Choroid plexus epithelial cell (primary cell): ENCODE measurements around the gene KLF7.

Experiments used
- DNase-seq: peaks from one replicate; pipeline ENCODE4 v3.0.0-alpha.2; 2010; ENCODE audit warnings: low read depth
- H3K4me3 ChIP-seq: 2 replicates; pipeline ENCODE4 v1.5.1; 2011; ENCODE audit warnings: low read depth, mild to moderate bottlenecking, control low read depth, low read length, moderate library complexity
- TF ChIP-seq, protein P1 (sequence below): conservative IDR thresholded peaks from 2 replicates; pipeline ENCODE4 v1.5.1; 2011; ENCODE audit warnings: low read depth, mild to moderate bottlenecking, control low read depth, inconsistent platforms, low read length, moderate library complexity

KLF7 gene

DNA sequence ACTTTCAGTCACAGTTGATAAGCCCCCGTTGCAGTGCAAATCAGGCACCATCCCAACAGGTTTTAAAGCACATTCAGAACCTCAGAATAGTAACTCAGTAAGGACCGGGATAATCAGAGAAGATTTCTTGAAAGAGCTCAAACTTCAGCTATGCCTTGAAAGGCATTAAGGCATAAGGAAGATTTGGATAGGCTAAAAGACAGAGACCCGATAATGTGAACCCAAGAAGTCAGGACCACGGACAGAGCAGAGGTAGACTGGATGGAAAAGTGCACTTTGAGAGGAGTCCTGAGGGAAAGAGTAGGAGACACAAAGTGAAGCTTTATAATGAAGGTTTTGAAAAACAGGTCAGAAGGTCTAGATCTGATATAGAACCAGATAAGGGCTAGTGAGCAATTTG is 36.9 kb upstream of the KLF7 start:
- TF ChIP-seq, protein P1, sequence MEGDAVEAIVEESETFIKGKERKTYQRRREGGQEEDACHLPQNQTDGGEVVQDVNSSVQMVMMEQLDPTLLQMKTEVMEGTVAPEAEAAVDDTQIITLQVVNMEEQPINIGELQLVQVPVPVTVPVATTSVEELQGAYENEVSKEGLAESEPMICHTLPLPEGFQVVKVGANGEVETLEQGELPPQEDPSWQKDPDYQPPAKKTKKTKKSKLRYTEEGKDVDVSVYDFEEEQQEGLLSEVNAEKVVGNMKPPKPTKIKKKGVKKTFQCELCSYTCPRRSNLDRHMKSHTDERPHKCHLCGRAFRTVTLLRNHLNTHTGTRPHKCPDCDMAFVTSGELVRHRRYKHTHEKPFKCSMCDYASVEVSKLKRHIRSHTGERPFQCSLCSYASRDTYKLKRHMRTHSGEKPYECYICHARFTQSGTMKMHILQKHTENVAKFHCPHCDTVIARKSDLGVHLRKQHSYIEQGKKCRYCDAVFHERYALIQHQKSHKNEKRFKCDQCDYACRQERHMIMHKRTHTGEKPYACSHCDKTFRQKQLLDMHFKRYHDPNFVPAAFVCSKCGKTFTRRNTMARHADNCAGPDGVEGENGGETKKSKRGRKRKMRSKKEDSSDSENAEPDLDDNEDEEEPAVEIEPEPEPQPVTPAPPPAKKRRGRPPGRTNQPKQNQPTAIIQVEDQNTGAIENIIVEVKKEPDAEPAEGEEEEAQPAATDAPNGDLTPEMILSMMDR, result no peak
- DNase-seq, result peak; percentile 63
- no peak overlapping the region for H3K4me3 ChIP-seq

DNA sequence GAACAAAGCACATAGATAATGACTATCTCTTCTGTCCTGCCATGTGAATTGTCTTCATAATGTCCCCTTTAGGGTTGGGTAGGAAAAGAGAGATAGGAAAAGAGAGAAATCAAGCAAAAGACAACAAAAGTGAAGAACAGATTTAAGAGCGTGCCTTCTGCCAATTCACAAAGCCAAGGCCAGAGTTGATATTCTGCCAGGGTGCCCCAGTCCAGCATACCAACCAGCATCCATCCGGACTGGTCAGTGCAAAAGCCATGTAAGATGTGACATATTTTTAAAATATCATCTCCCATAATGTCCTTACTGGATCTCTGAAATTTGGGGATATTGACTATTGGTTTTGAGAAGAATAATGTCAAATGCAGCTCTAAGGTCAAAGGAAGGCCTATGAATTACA is 35.7 kb upstream of the KLF7 start:
- H3K4me3 ChIP-seq, result no peak overlapping the region
- TF ChIP-seq, protein P1, result no peak
- no peak for DNase-seq

DNA sequence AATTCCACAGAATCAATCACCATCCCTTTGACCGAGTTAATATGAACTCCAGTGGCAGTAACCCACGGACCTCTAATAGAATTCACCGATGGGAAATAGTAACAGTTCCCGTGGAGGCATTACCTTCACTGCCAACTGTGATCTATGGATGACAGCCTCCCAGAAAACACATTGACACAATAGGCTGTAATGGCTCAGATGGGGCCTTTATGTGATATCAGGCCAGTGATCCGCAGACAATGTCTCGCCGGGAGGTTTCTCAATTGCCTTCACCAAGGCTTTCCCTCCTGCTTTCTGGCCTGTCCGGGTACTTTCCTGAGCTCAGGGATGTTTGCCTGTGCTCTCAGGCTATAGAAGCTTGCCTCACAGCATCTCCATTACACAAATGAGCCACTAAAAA is 34.4 kb upstream of the KLF7 start:
- H3K4me3 ChIP-seq, result no peak overlapping the region
- no peak for DNase-seq
- TF ChIP-seq, protein P1, result no peak

DNA sequence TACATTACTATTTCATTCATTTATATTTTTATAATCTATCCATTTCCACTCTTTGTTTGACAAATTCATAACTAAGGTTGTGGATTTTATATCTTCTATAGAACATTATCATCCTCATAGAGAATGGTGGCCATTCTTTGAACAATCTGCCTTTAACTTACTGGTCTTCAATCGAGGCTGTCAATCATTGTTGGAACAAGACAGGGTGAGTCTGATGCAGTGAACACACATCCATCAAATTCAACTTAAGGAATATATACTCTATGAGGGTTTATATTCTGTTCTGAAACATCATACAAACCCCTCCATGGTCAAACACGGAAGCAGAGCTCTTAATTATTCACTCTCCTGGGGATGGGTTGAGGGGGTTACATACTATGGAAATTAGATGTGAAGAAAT is 28.3 kb upstream of the KLF7 start:
- no peak overlapping the region for H3K4me3 ChIP-seq
- TF ChIP-seq, protein P1, result no peak
- DNase-seq, result no peak

DNA sequence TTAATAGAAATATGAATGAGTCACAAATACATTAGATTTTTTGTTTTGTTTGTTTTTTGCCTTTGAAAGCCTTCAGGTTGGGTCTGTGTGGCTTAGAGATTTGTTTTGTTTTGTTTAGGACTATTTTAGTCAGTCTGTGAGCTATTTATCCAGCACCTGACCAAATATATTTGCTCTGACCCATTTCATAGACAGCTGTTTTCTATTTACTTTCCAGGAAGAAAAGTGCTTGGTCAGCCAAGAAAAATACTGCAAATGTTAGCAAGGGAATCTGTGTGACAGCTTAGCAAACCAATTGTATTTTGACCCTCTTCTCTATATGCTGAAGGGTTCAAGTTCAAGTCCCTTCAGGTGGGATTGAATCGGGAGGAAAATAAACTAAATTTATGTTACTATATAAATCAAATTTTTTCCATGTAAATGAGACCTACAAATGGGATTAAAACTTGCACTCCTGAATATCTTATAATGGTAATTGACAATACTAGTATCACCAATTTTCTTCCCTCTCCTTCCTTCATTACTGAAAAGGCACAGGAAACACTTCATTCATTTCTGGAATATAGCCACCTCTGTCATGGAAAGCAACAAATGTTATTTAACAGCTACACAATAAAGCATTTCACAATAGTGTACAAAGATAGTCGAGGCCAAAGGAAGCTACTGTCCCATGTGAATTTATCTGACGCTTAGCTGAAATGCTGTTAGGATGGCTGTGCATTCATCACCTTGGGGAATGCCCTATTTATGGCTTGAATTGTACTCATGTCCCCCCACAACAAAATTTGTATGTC is 23.1 kb upstream of the KLF7 start:
- peak; percentile 78 for DNase-seq
- TF ChIP-seq, protein P1, result no peak

DNA sequence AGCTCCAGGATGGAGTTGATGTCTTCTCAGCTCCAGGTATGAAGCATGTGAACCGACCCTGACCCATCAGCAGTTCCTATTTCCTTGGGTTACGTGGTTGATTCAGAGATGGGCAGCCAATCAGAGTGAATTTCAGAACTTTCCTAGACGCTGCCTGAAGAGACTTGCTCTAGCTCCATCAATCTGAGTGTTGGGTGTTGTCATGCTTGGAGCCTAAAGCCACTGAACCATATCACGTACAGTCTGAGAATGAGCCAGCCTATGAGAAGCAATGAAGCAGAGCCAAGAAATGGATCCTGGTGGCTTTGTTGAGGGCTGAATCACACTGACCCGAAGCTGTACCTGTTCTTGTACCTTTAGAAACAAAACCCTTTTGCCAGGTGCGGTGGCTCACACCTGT is 19.6 kb upstream of the KLF7 start:
- no peak overlapping the region for H3K4me3 ChIP-seq
- DNase-seq, result no peak
- TF ChIP-seq, protein P1, result no peak

More for the DNA sequence above, 23.1 kb upstream of the KLF7 start:
- H3K4me3 ChIP-seq, result no peak overlapping the region

DNA sequence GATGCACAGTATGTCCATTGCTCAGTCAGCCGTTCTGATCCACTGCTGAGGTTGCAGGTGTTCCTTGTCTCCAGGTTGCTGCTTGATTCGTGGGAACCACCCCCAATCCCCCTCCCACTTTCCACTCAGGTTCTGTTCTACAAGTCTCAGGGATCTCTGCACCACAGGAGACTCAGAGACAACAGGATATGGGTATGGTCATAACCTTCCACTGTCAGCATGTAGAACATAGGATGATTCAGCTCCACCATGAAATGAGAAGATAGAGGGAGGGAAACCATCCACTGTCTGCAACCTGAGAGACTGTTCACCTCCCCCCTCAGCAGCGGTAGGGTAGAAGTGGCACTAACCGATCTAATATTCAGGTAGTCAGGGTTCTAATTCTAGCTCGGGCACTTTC is 19.0 kb upstream of the KLF7 start:
- H3K4me3 ChIP-seq, result no peak overlapping the region
- TF ChIP-seq, protein P1, result no peak
- DNase-seq, result peak; percentile 40
